ENCODE data around the gene TPM1. TPM values are rescaled to one million over a fixed set of nuclear protein-coding genes. Genes with fewer than 3 reads are reported as not detected.

TPM1 gene
- total RNA-seq, 1 experiment from 2014 or later = 748 TPM

DNA sequence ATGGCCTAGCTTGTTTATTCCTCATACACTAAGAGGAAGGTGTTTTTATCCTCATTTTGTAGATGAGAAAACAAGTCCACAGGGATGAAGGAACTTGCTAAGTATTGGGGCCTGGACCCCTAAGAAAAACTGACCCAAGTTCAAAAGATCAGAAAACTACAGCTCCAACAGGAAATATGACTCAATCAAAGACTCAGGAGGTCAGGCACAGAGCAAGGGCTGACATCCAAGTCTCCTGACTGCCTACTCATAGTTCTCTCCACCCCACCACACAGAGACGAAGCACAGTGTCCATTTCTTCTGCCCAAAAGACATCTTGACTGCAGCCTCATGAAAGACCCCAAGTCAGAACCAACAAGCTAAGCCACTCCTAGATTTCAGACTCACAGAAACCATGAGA is 26.9 kb upstream of the TPM1 start:
- Mint-ChIP-seq H3K9me3 (peaks cover 9 to 16% of the 10 kb centered on the region in 2 experiments), H3K27me3 (ENCODE audit: low read depth) (peaks cover 2% of the 10 kb centered on the region), H3K4me3 (no peak overlapping the region), H3K27ac (no peak overlapping the region), H3K4me1 (peaks cover 18 to 29% of the 10 kb centered on the region in 2 experiments), H3K36me3 (ENCODE audit: insufficient read depth in 1 of 3, low read depth in 3 of 3) (peaks cover 0 to 17% (median 2%) of the 10 kb centered on the region in 3 experiments; a peak in 3 of 7 replicates)
- Histone ChIP-seq H2AK5ac (ENCODE audit: insufficient read length, low read length) (no peak overlapping the region), H2BK5ac (ENCODE audit: insufficient read length, low read length) (no peak overlapping the region), H3T11ph (ENCODE audit: low read length) (no peak overlapping the region), H3K14ac (ENCODE audit: insufficient read depth, low read length) (no peak overlapping the region), H3K79me1 (ENCODE audit: insufficient read depth, low read depth, low read length, poor library complexity, severe bottlenecking) (no peaks in the 10 kb centered on the region), H2BK20ac (ENCODE audit: low read depth, low read length, poor library complexity, severe bottlenecking) (no peak overlapping the region), H3K27ac (ENCODE audit: insufficient read length, low read depth, low read length) (no peak overlapping the region), H2BK12ac (ENCODE audit: insufficient read length, low read depth, low read length) (no peak overlapping the region), H4K91ac (ENCODE audit: insufficient read length, low read depth, low read length) (no peak overlapping the region), H3K23ac (ENCODE audit: insufficient read length, low read depth, low read length) (no peak overlapping the region), H2AFZ (ENCODE audit: low read length) (no peak overlapping the region), H3K56ac (ENCODE audit: insufficient read length, low read depth, low read length) (no peak overlapping the region), H4K20me1 (ENCODE audit: control insufficient read depth, insufficient read depth, insufficient read length) (no peaks in the 10 kb centered on the region), H3K23me2 (ENCODE audit: insufficient read length, low read depth, low read length, poor library complexity, severe bottlenecking) (no peaks in the 10 kb centered on the region), H3K27me3 (ENCODE audit: insufficient read depth, low read length) (no peaks in the 10 kb centered on the region), H2BK120ac (ENCODE audit: low read depth, low read length, poor library complexity, severe bottlenecking) (no peak overlapping the region), H3K4me2 (ENCODE audit: insufficient read depth, insufficient read length, low read length) (no peak overlapping the region), H3K18ac (ENCODE audit: insufficient read length, low read depth, low read length) (no peak overlapping the region), H3K4me1 (ENCODE audit: insufficient read depth, low read length) (no peaks in the 10 kb centered on the region; the same call in 1 of the 2 replicates), H3K9ac (ENCODE audit: extremely low read depth, insufficient read length, low read length) (no peak overlapping the region), H2BK15ac (ENCODE audit: low read depth, low read length) (no peak overlapping the region), H3K4ac (ENCODE audit: low read depth, low read length) (no peak overlapping the region), H3K79me2 (ENCODE audit: insufficient read depth, low read length) (no peaks in the 10 kb centered on the region), H3K9me3 (ENCODE audit: control insufficient read depth, low read depth, low read length) (no peaks in the 10 kb centered on the region), H4K8ac (replicated peaks; ENCODE audit: insufficient read length, low read depth, low read length) (no peak overlapping the region), H4K5ac (ENCODE audit: insufficient read length, low read depth, low read length) (no peak overlapping the region)
- WGBS (ENCODE audit: extremely low coverage, insufficient read length, low lambda C conversion rate) = no CpG with 5 or more reads among the region's 1 CpG
- TF ChIP-seq, protein P1, sequence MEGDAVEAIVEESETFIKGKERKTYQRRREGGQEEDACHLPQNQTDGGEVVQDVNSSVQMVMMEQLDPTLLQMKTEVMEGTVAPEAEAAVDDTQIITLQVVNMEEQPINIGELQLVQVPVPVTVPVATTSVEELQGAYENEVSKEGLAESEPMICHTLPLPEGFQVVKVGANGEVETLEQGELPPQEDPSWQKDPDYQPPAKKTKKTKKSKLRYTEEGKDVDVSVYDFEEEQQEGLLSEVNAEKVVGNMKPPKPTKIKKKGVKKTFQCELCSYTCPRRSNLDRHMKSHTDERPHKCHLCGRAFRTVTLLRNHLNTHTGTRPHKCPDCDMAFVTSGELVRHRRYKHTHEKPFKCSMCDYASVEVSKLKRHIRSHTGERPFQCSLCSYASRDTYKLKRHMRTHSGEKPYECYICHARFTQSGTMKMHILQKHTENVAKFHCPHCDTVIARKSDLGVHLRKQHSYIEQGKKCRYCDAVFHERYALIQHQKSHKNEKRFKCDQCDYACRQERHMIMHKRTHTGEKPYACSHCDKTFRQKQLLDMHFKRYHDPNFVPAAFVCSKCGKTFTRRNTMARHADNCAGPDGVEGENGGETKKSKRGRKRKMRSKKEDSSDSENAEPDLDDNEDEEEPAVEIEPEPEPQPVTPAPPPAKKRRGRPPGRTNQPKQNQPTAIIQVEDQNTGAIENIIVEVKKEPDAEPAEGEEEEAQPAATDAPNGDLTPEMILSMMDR (conservative IDR thresholded peaks at IDR 0.05) = no peak
- no peak for DNase-seq

Data from H9 (cell line).